Mammary epithelial cell (primary cell): ENCODE measurements around the gene COMP.

Experiments
- EZH2 ChIP-seq: IDR thresholded peaks from 2 replicates; pipeline ENCODE4 v1.6.1; 2012; ENCODE audit warnings: low read length, inconsistent platforms, borderline replicate concordance
- TF ChIP-seq, protein P1 (sequence below), 2 donors: IDR thresholded peaks in 1 of 2; conservative IDR thresholded peaks in 1 of 2; 2 replicates each; pipeline ENCODE4 v1.5.1; 2011 to 2012; ENCODE audit warnings: inconsistent platforms in 2 of 2, low read length in 2 of 2, mild to moderate bottlenecking in 2 of 2, control low read depth in 1 of 2, low read depth in 1 of 2; ENCODE audit not compliant: insufficient read depth in 1 of 2; ENCODE audit errors: extremely low read depth in 1 of 2

DNA sequence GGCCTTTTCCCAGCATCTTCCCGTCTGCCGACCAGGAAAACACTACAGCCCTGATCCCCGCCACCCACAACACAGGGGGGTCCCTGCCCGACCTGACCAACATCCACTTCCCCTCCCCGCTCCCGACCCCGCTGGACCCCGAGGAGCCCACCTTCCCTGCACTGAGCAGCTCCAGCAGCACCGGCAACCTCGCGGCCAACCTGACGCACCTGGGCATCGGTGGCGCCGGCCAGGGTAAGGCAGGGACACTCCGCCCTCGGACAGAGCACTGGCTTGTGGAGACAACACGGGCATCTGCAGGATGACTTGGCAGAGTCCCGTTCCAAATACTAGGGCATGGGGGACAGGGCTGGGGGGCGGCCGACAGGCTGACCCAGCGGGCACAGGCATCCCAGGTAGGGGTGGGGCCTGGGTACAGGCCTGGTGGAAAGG lies 31.1 kb downstream of the COMP start:
- TF ChIP-seq, protein P1, sequence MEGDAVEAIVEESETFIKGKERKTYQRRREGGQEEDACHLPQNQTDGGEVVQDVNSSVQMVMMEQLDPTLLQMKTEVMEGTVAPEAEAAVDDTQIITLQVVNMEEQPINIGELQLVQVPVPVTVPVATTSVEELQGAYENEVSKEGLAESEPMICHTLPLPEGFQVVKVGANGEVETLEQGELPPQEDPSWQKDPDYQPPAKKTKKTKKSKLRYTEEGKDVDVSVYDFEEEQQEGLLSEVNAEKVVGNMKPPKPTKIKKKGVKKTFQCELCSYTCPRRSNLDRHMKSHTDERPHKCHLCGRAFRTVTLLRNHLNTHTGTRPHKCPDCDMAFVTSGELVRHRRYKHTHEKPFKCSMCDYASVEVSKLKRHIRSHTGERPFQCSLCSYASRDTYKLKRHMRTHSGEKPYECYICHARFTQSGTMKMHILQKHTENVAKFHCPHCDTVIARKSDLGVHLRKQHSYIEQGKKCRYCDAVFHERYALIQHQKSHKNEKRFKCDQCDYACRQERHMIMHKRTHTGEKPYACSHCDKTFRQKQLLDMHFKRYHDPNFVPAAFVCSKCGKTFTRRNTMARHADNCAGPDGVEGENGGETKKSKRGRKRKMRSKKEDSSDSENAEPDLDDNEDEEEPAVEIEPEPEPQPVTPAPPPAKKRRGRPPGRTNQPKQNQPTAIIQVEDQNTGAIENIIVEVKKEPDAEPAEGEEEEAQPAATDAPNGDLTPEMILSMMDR (conservative IDR thresholded peaks at IDR 0.05 in 1 of 2, IDR thresholded peaks at IDR 0.05 in 1 of 2; ENCODE audit: extremely low read depth in 1 of 2, insufficient read depth in 1 of 2, low read depth in 1 of 2, low read length in 2 of 2) = no peak
- no peak for TF ChIP-seq EZH2
